Heart right ventricle (tissue), 16 donors: ENCODE results near the gene MAP2K5. TPM values are rescaled to one million over a fixed set of nuclear protein-coding genes. Genes with fewer than 3 reads are reported as not detected.

ENCODE experiments used
- ATAC-seq, 8 donors: fragments of 200-7000 bp; cut with Tn5 transposase; one replicate each; pipeline ENCODE4 v1.9.1; 2020; ENCODE audit warnings: mild to moderate bottlenecking in 8 of 8, moderate library complexity in 8 of 8, moderate number of reproducible peaks in 1 of 8
- DNase-seq, 2 donors: peaks; one replicate each; pipeline ENCODE4 v3.0.0-alpha.2; 2020
- H3K27ac ChIP-seq, 10 donors: fragments of 200-600 bp; sonication (generic) in 2 of 10; one replicate each; pipeline versions ENCODE4 v1.5.0 to v1.8.0; 2020 to 2022; ENCODE audit warnings: mild to moderate bottlenecking in 3 of 10
- H3K27me3 ChIP-seq, 7 donors: fragments of 200-600 bp; one replicate each; pipeline ENCODE4 v1.8.0; 2021 to 2022; ENCODE audit warnings: mild to moderate bottlenecking in 2 of 7
- H3K36me3 ChIP-seq, 9 donors: fragments of 200-600 bp; sonication (generic) in 1 of 9; one replicate each; pipeline versions ENCODE4 v1.5.0 to v1.8.0; 2020 to 2022; ENCODE audit warnings: mild to moderate bottlenecking in 2 of 9
- H3K4me1 ChIP-seq, 9 donors: fragments of 200-600 bp; sonication (generic) in 1 of 9; one replicate each; pipeline versions ENCODE4 v1.5.0 to v1.8.0; 2020 to 2022; ENCODE audit warnings: mild to moderate bottlenecking in 4 of 9
- H3K4me3 ChIP-seq, 10 donors: fragments of 200-600 bp; sonication (generic) in 2 of 10; one replicate each; pipeline versions ENCODE4 v1.5.0 to v1.8.0; 2020 to 2022; ENCODE audit warnings: mild to moderate bottlenecking in 7 of 10, moderate library complexity in 2 of 10
- H3K9me3 ChIP-seq, 11 donors: fragments of 200-600 bp in 10 of 11; sonication (generic) in 2 of 11; one replicate each; pipeline versions ENCODE4 v1.5.0 to v1.8.0; 2013 to 2022; ENCODE audit warnings: mild to moderate bottlenecking in 2 of 11, control low read depth in 1 of 11, moderate library complexity in 1 of 11
- WGBS, 2 donors: extraction: QIAGEN DNeasy Blood & Tissue Kit; methylation state at CpG; one replicate each; pipeline ENCODE4 v1.1.7; 2013; ENCODE audit warnings: inconsistent platforms in 1 of 2; 5-methylcytosine and 5-hydroxymethylcytosine counted together
- intact Hi-C, 10 donors: fragments of 100-400 bp; cut with DNase I; formaldehyde crosslinking; loops; one replicate each; pipeline versions ENCODE4 v1.11.1 to v1.14.2; 2022
- polyA plus RNA-seq, 2 donors: library from polyadenylated mRNA; stranded (reverse); fragments of 200-250 nt; gene quantifications; one replicate each; pipeline ENCODE4 v1.2.3, GENCODE V29; 2013
- total RNA-seq, 10 donors: library from RNA; stranded (reverse); fragmentation: NEBNext Ultra II Directional in 3 of 10; extraction: Animal tissue kit (Norgen Biotek cat#: 25700) in 3 of 10; gene quantifications; one replicate each; pipeline versions ENCODE4 v1.2.1 to v1.2.4, GENCODE V29; 2021 to 2023
- TF ChIP-seq, protein P1 (sequence below), 9 donors: fragments of 200-600 bp; sonication (generic) in 2 of 9; IDR thresholded peaks; one replicate each; pipeline versions ENCODE4 v1.5.0 to v1.8.0; 2021 to 2022; ENCODE audit warnings: antibody characterized with exemption in 9 of 9, mild to moderate bottlenecking in 5 of 9, moderate library complexity in 1 of 9
- donor health status: Arrhythmogenic right ventricular cardiomyopathy.
- donor health status: ischemic (EF 13 %, LVEDD 7.1; RV severe dilation, severe dysfunction).
- donor health status: healthy with polysubstance abuse.
- donor health status: DM: no; HTN: yes; CAD: no.
- donor health status: DM: no; HTN: no; CAD: no.
- donor health status: ischemic (EF 25% LVEDD 6.9; RV normal size, moderate dysfunction).
- donor health status: ischemic (EF 25% LVEDD 5.7; RV mildly dilated, moderate dysfunction).
- donor health status: healthy.
- donor health status: DM: yes; HTN: yes; CAD: no.
- donor health status: Ischemic cardiomyopathy.
- donor health status: ischemic (EF 35%, LVEDD 5.7; RV mildly dilated, moderate dysfunction).
- donor health status: nonischemic (EF 11% LVEDD 7.7; RV severe dilation, severe dysfunction).
- donor health status: DM: yes; HTN: yes; CAD: no.
- donor health status: PGD.
- donor health status: ischemic (EF 29% LVEDD 5.4; RV normal size, mild dysfunction).
- donor health status: nonischemic (EF 23%, LVEDD 6.1; RV moderate dilation, normal function).

Gene MAP2K5
- total and polyA plus RNA-seq, 12 donors, result 7.7 to 34.3 (median 21.0) TPM

DNA sequence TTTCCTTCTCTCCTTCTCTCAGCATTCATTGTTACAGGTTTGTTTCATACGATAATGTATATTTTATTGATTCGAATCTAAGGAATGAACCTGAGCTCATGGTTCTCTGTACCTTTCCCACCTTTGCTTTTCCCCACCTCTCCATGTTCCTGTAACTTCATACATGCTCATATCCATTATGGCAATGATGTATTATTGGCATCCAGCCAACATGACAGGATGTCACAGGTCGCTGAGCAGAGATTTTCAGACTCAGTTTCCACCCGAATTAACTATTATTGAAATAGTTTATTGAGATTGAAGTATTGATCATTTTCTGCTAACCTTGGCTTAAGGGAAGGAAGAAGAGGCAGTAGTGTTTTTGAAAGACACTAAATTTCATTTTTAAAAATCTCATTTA lies 64.8 kb downstream of the MAP2K5 start:
- intact Hi-C loops, result no loop called here
- TF ChIP-seq, protein P1, sequence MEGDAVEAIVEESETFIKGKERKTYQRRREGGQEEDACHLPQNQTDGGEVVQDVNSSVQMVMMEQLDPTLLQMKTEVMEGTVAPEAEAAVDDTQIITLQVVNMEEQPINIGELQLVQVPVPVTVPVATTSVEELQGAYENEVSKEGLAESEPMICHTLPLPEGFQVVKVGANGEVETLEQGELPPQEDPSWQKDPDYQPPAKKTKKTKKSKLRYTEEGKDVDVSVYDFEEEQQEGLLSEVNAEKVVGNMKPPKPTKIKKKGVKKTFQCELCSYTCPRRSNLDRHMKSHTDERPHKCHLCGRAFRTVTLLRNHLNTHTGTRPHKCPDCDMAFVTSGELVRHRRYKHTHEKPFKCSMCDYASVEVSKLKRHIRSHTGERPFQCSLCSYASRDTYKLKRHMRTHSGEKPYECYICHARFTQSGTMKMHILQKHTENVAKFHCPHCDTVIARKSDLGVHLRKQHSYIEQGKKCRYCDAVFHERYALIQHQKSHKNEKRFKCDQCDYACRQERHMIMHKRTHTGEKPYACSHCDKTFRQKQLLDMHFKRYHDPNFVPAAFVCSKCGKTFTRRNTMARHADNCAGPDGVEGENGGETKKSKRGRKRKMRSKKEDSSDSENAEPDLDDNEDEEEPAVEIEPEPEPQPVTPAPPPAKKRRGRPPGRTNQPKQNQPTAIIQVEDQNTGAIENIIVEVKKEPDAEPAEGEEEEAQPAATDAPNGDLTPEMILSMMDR (IDR thresholded peaks at IDR 0.05), result no peak
- peaks cover 0 to 6% (median 0%) of the 10 kb centered on the region in 9 donors for H3K4me1 ChIP-seq
- no peaks in the 10 kb centered on the region for H3K27me3 ChIP-seq
- H3K9me3 ChIP-seq, result no peaks in the 10 kb centered on the region
- WGBS, 2 donors, result 94 to 96% methylated on average over 4 of the region's 4 CpGs
- H3K27ac ChIP-seq, result no peak overlapping the region
- H3K4me3 ChIP-seq, result no peak overlapping the region
- ATAC-seq (no peak), DNase-seq (no peak)
- H3K36me3 ChIP-seq, result peaks cover 0 to 17% (median 0%) of the 10 kb centered on the region in 9 donors

DNA sequence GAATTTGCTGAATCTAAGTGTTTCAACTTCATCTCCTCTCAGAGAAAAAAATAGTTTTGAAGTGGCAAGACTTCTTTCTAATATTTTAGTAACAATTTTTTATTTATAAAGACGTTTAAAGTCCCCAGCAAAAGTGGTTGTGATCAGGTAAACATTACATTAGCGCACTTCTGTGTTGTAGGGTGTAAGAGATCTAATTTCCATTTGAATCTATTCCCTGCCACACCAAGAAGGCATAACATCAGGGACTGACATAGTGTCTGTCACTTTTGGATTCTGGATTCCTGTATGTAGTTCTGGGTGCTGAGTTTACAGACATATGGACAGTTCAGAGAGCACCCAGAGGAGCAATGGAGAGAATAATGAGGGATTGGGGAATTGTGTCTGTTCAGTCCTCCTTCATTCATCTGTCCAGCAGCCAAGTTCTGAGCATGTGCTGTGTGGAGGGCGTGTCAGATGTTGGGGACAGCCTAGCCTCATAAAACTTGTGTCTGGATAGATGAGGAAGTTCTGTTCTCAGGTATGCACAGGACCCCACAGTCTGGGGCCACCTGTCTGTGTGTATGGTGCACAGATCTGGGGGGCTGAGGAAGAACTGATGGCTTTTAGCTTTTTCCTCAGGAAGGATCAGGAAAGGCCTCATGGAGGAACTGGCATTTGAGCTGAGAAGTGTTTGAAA lies 65.6 kb downstream of the MAP2K5 start:
- TF ChIP-seq, protein P1 (IDR thresholded peaks at IDR 0.05), result no peak
- no peak for DNase-seq
- no peaks in the 10 kb centered on the region for H3K27me3 ChIP-seq
- H3K4me3 ChIP-seq, result no peak overlapping the region
- no peaks in the 10 kb centered on the region for H3K9me3 ChIP-seq
- no peak overlapping the region for H3K27ac ChIP-seq
- peaks cover 0 to 6% (median 0%) of the 10 kb centered on the region in 9 donors for H3K4me1 ChIP-seq
- H3K36me3 ChIP-seq, result peaks cover 0 to 10% (median 0%) of the 10 kb centered on the region in 9 donors
- 96 to 97% methylated on average over 3 of the region's 3 CpGs for WGBS, 2 donors
- no peak for ATAC-seq
- intact Hi-C loops, result no loop called here

DNA sequence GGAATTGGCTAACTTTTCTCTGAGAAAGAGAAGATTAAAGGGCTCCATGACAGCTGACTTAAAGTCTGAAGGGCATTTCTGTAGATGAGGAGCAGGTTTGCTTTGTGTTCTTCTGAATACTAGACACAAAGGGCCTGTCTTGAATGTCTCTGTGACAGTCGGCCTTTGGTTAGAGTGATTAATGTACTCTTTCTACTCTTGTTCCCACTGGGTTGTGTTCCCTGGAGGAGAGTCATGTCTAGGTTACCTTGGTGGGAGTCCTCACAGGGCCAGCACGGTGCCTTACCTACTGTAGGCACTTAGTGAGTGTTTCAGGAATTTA lies 66.1 kb downstream of the MAP2K5 start:
- 97% methylated on average over 2 of the region's 2 CpGs for whole genome bisulfite sequencing, 2 donors
- TF ChIP-seq, protein P1 (IDR thresholded peaks at IDR 0.05), result no peak
- ATAC-seq, result no peak

DNA sequence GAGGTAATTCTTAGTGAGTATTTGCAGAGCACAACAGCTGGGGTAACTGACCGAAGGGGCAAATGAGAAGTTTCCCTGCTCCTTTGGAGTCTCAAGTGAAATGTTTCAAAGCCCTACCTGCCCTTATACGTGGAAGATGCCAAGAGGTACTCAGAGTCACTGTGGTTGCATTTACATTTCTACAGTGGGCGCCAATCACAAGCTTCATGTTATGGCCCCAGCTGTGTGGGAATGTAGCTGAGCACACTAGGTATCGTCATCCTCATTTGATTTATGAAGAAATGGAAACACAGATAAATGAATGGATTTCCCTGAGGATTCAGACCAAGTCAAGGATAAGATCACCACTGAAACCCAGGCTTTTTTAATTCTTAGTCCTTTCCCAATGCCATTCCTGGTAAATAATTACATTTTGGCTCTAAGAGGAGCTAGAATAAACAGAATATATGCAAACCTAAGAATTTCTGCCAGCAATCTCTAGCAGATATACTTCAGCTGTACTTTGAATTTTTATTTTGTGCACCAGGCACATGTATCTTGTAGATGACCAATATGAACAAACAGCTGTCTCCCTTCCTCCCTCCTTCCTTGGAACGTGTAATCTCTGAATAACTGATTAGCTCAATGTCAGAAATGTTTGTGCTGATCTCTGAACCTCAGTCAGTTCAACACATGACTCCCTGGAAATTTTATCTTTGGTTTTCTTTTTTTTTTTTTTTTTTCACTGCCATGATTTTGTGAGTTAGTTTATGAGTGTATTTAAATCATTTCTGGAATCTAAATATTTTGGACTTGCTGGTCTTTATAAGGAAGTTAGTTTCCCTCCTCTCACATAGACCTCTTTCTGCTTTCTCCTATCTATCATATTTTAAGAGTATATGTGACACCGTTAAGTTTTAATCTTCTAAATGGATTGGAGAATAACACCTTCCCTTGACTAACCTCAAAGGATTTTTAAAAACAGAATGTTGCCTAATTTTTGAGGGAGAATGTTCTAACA lies 69.2 kb downstream of the MAP2K5 start:
- WGBS, 2 donors, result 62 to 75% methylated on average over 6 of the region's 6 CpGs
- ATAC-seq (no peak), DNase-seq (no peak)
- Histone ChIP-seq H3K9me3 (no peaks in the 10 kb centered on the region), H3K27ac (peak overlapping the region in 1 of 10 donors; percentile 13), H3K4me1 (peaks cover 0 to 6% (median 0%) of the 10 kb centered on the region in 9 donors), H3K4me3 (no peak overlapping the region), H3K36me3 (peaks cover 0 to 5% (median 0%) of the 10 kb centered on the region in 9 donors), H3K27me3 (no peaks in the 10 kb centered on the region)
- TF ChIP-seq, protein P1 (IDR thresholded peaks at IDR 0.05), result no peak
- intact Hi-C loops, result no loop called here

More for the DNA sequence above, 66.1 kb downstream of the MAP2K5 start:
- H3K27ac ChIP-seq, result no peak overlapping the region
- no peak overlapping the region for H3K4me3 ChIP-seq
- no peaks in the 10 kb centered on the region for H3K9me3 ChIP-seq
- intact Hi-C loops, result no loop called here
- peaks cover 0 to 6% (median 0%) of the 10 kb centered on the region in 9 donors for H3K4me1 ChIP-seq
- H3K27me3 ChIP-seq, result no peaks in the 10 kb centered on the region
- H3K36me3 ChIP-seq, result peaks cover 0 to 9% (median 0%) of the 10 kb centered on the region in 9 donors
- DNase-seq, result no peak
